ENCODE results near the gene EGFL8. TPM values are rescaled to one million over a fixed set of nuclear protein-coding genes. Genes with fewer than 3 reads are reported as not detected.

The EGFL8 gene
- total RNA-seq, 4 donors from 2014 or later = 7.3 to 66.5 (median 15.4) TPM

DNA sequence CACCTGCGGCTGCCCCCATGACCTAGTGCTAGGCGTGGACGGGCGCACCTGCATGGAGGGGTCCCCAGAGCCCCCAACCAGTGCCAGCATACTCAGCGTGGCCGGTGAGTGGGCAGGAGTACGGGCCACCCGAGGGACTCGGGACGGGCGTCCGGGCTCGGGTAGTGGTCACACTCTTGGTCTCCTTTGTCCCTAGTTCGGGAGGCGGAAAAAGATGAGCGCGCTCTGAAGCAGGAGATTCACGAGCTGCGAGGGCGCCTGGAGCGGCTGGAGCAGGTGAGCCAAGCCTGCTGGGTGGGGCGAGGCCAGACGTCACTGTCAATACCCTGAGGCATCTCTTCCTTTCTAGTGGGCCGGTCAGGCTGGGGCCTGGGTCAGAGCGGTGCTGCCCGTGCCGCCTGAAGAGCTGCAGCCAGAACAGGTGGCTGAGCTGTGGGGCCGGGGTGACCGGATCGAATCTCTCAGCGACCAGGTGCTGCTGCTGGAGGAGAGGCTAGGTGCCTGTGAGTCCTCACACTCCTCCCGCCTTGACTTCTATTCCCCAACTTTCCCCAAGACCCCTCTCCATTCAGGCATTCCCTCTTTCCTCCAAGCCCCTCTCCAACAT lies 2.9 kb downstream of the EGFL8 start:
- Histone ChIP-seq H3K4me3 (no peak overlapping the region), H3K9me3 (no peaks in the 10 kb centered on the region), H3K27ac (no peak overlapping the region), H3K27me3 (no peaks in the 10 kb centered on the region), H3K4me1 (peaks cover under 1% of the 10 kb centered on the region), H3K36me3 (peaks cover 80% of the 10 kb centered on the region)
- TF ChIP-seq POLR2AphosphoS5 (IDR thresholded peaks at IDR 0.05) (no peak), CTCF (IDR thresholded peaks at IDR 0.05) (no peak), EP300 (IDR thresholded peaks at IDR 0.05) (no peak)
- 70% methylated on average over 17 of the region's 32 CpGs for WGBS
- DNase-seq (ENCODE audit: low spot score in 2 of 2) = no peak

DNA sequence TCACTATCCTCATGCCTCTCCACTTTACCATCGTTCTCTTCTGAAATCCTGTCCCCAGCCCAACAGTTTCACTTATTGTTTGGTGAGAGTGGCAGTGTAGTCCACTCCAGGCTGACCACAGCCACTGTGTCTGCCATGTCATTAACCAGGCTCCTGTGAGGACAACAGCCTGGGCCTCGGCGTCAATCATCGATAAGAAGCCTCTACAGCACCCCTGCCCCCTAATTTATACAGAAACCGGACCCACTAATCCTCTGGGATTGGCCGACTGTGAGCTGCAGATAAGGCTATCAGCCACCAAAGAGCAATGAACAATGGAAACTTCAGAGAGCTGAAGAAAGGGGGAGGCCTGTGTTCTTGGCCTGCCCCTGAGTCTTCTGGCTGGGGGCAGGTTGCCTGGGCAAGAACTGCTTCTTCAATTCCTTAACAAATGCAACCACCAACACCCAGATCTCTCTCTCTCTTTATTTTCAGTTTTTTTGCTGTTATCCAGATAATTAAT lies 3.4 kb downstream of the EGFL8 start:
- Histone ChIP-seq H3K4me3 (no peak overlapping the region), H3K36me3 (peaks cover 74% of the 10 kb centered on the region), H3K4me1 (peaks cover 6% of the 10 kb centered on the region), H3K27ac (no peak overlapping the region), H3K9me3 (no peaks in the 10 kb centered on the region), H3K27me3 (no peaks in the 10 kb centered on the region)
- no peak for DNase-seq (ENCODE audit: low spot score in 2 of 2)
- 78% methylated on average over 6 of the region's 6 CpGs for WGBS
- TF ChIP-seq POLR2AphosphoS5 (IDR thresholded peaks at IDR 0.05) = no peak
- no peak for TF ChIP-seq POLR2A (IDR thresholded peaks at IDR 0.05)
- no peak for TF ChIP-seq EP300 (IDR thresholded peaks at IDR 0.05)

GRCh38 chr6:32168350-32168749 lies 4.0 kb downstream of the EGFL8 start:
- 72% methylated on average over 2 of the region's 2 CpGs for WGBS
- DNase-seq (ENCODE audit: low spot score in 2 of 2) = no peak
- H3K36me3 ChIP-seq = peaks cover 71% of the 10 kb centered on the region
- H3K4me1 ChIP-seq = peaks cover 10% of the 10 kb centered on the region
- H3K9me3 ChIP-seq = no peaks in the 10 kb centered on the region
- no peaks in the 10 kb centered on the region for H3K27me3 ChIP-seq
- H3K4me3 ChIP-seq = no peak overlapping the region
- TF ChIP-seq POLR2AphosphoS5 (IDR thresholded peaks at IDR 0.05) (no peak), CTCF (IDR thresholded peaks at IDR 0.05) (no peak), POLR2A (IDR thresholded peaks at IDR 0.05) (no peak), EP300 (IDR thresholded peaks at IDR 0.05) (no peak)
- no peak overlapping the region for H3K27ac ChIP-seq

DNA sequence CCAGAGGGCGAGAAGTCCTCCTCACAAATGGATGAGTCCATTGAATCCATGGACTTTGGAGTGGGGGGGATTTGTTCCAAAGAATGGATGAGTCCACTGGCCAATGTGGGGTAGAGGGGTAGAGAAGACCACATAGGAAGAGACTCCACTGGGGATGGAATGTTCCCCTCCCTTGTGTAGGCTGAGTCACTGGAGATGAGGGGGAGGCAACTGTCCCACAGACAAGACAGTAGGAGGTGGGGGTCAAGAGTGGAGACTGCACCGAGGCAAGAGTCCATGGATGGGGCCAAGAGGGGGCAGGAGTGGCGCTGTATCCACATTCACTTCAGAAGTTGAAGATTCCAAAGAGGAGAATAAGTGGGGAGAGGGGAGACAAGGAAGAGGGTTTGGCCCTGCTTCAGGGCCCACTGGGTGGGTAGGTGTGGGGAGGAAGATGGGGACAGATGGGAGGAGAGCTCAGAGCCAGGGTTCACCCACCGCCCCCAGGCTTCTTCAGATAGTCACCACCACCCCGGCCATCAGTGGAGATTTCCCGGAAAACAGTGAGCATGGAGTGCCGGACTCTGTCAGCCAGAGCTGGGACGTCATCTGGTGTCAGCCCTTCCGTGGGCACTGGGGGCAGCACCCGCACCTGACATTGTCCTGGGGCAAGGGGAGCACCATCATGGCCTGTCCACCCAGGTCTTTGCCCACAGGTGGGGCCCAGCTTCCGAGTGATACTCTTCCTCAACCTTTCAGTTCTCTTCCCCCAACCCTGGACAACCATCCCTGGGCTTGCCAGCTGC lies 4.6 kb downstream of the EGFL8 start:
- no peak for TF ChIP-seq CTCF (IDR thresholded peaks at IDR 0.05)
- TF ChIP-seq POLR2AphosphoS5 (IDR thresholded peaks at IDR 0.05) = no peak
- no peak for TF ChIP-seq POLR2A (IDR thresholded peaks at IDR 0.05)
- no peak for TF ChIP-seq EP300 (IDR thresholded peaks at IDR 0.05)
- no peaks in the 10 kb centered on the region for H3K9me3 ChIP-seq
- H3K4me1 ChIP-seq = peaks cover 16% of the 10 kb centered on the region
- no peak overlapping the region for H3K27ac ChIP-seq
- 82% methylated on average over 11 of the region's 11 CpGs for whole genome bisulfite sequencing
- peaks cover 69% of the 10 kb centered on the region for H3K36me3 ChIP-seq
- H3K4me3 ChIP-seq = no peak overlapping the region
- no peaks in the 10 kb centered on the region for H3K27me3 ChIP-seq
- no peak for DNase-seq (ENCODE audit: low spot score in 2 of 2)

- Histone ChIP-seq H3K36me3 (peaks cover 57% of the 10 kb centered on the region), H3K27me3 (no peaks in the 10 kb centered on the region), H3K27ac (no peak overlapping the region), H3K9me3 (no peaks in the 10 kb centered on the region), H3K4me1 (peaks cover 23% of the 10 kb centered on the region), H3K4me3 (no peak overlapping the region)
- WGBS = 97% methylated on average over 3 of the region's 11 CpGs
- no peak for DNase-seq (ENCODE audit: low spot score in 2 of 2)
- no peak for TF ChIP-seq EP300 (IDR thresholded peaks at IDR 0.05)
- TF ChIP-seq CTCF (IDR thresholded peaks at IDR 0.05) = no peak
- TF ChIP-seq POLR2AphosphoS5 (IDR thresholded peaks at IDR 0.05) = no peak
- TF ChIP-seq POLR2A (IDR thresholded peaks at IDR 0.05) = no peak
These were observed 5.9 kb downstream of the EGFL8 start for GRCh38 chr6:32170294-32170693.

Measured in suprapubic skin (tissue), 4 donors.